Measurements from ENCODE around the gene RNF112.

RNF112 gene, protein sequence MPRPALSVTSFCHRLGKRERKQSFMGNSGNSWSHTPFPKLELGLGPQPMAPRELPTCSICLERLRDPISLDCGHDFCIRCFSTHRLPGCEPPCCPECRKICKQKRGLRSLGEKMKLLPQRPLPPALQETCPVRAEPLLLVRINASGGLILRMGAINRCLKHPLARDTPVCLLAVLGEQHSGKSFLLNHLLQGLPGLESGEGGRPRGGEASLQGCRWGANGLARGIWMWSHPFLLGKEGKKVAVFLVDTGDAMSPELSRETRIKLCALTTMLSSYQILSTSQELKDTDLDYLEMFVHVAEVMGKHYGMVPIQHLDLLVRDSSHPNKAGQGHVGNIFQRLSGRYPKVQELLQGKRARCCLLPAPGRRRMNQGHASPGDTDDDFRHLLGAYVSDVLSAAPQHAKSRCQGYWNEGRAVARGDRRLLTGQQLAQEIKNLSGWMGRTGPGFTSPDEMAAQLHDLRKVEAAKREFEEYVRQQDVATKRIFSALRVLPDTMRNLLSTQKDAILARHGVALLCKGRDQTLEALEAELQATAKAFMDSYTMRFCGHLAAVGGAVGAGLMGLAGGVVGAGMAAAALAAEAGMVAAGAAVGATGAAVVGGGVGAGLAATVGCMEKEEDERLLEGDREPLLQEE

DNA sequence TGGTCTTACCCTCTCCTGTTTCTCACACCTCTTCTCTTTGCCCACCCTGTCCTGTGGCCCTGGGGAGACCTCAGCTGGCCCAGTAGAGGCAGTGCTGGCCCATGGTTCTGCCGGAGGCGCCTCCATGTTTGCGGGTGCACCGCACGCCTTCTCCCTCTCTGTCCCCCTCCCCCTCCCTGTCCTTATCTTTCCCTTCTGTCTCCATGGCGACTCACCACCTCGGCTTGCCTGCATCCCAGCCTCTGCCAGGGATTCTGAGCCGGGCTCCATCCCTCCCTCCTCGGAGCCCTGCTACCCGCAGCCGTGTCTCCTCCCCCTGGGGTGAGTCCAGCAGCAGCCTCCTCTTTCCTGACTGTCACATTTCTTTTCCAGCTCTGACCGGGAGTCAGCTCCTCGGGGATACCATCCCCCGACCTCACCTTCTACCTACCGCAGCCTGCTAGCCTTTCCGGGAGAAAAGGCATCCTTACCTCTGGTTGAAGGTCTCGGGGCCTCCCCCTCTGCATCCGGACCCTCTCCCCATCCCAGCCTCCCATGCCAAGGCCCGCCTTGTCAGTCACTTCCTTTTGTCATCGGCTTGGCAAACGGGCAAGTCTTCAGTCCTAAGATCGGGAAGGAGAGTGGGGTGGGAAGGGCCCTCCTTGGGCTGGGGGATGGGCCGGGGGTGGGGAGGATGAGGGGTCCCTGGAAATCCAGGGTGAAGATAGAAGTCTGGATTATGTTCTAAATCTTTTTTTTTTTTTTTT lies at the start of gene RNF112:
Gene RNF112, plus strand, starts transcription at position 358 of the 746 bp plus-strand sequence. Its CDS starts 177 bp downstream, at position 535.
- FAIRE-seq (peak; percentile 54), DNase-seq (ENCODE audit: insufficient read length, low spot score) (no peak)

DNA sequence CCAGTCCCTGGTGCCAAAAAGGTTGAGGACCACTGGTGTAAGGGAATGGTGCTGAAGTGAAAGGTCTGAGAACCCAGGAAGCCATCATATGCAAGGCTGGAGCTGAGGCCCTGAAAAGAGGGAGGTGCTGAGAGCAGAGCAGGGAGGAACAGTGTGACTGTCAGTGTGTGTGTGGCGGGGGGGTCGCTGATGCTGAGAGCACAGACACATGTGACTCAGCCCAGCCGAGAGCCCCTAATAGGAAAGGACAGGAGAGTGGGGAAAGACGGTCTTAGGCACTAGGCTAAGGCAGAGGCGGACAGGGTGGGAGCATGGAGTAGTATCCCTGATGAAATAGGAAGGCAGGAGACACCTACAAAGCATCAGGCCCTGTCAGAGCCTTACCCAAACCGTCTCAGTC lies 49.7 kb upstream of the RNF112 start:
- FAIRE-seq (no peak), DNase-seq (ENCODE audit: insufficient read length, low spot score) (no peak)

DNA sequence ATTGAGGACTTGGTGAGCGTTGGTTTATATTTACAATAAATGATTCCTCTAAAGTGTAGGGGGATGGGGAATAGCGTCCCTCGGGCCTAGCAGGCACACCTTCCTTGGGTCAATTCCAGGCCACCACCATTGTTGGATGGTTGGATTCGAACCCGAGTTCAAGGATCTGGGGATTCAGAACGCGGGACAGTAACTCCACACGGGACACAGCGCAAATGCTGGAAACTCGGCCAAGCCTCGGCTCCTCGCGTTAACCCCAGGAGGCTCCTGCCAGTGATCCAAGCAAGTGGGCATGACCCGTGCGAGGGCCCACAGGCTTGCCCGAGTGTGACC lies 49.1 kb upstream of the RNF112 start:
- no peak for FAIRE-seq
- DNase-seq (ENCODE audit: insufficient read length, low spot score): no peak

DNA sequence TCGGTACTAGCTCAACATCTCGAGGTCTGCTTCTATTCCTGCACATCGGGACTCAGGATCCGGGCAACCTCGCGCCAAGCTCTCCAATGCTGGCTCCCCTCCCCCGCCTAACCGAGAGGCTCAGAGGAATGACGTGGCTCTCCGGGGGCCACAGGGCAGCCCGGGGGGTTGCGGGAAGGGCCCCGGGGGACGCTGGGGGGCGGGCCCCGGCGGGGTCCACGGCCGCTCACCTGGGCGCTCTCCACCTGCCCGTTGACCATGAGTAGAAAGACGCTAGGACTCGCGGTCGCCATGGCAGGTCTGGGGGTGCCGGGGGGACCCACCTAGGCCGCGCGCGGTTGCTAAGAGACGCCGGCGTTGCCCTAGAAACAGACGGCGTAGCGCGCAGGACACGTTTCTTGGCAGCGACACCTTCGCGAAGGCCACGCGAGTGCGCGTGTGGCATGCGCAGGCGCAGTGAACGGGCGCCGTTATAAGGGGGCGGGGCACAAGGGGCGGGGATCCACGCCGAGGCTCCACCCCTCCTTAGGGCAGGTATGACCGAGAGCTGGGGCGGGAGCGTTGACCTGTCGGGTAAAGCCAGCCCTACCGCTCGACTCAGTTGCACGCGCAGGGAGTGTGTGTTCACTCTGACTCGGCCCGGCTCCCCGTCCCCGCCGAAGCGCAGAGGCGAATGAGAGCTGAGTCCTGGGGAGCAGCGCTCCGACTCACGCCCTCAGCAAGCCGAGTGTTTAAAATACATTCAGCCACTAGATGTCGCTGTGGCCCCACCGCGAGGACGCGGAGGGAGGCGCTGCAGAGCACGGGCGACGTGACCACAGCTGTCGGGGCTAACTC lies 48.5 kb upstream of the RNF112 start, which contains the start of gene B9D1:
Gene B9D1, minus strand, starts transcription at position 447 of the 837 bp plus-strand sequence. Its CDS starts 154 bp downstream, at position 293.
- FAIRE-seq (peak; percentile 100), DNase-seq (ENCODE audit: insufficient read length, low spot score) (peak; percentile 99)

DNA sequence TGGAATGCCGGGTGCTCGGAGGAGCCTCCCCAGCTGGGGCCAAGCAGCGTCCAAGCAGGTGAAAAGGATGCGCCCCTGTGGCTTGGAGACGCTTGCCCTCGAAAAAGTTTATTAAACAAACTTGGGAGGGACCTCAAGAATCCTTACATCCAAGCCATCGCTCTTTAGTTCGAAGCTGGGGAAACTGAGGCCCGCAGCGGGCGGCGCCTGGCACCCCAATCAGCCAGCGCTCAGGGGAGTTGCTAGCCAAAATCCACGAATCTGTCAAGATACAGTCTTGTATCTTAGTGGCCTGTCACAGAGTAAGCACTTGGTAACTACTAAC lies 48.0 kb upstream of the RNF112 start:
- no peak for DNase-seq (ENCODE audit: insufficient read length, low spot score)
- no peak for FAIRE-seq

DNA sequence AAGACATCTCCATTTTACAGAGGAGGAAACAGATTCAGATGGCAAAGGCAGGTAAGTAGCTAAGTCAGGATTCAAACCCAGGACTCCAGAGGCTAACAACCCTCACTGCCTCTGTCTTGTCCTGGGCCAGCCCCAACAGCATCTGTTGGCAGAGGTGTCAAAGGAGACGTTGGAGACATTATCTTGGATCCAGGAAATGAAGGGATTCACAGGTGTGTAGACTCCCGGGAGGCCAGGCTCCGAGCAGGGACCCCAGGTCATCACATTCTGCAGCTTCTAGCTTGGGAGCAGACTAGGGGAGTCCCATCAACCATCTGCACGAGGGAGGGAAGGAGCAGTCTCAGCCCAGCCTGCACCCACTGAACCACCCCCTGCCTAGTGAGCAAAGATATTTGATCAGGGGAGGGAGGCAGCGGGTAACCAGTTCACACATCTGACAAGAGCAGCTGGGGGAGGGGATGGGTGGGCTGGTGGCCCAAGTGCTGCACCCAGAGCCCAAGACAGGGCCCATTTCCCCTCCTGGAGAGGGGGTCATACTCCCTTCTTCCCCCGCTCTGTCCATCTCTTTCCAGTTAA lies 47.5 kb upstream of the RNF112 start:
- no peak for DNase-seq (ENCODE audit: insufficient read length, low spot score)
- peak; percentile 28 for FAIRE-seq

DNA sequence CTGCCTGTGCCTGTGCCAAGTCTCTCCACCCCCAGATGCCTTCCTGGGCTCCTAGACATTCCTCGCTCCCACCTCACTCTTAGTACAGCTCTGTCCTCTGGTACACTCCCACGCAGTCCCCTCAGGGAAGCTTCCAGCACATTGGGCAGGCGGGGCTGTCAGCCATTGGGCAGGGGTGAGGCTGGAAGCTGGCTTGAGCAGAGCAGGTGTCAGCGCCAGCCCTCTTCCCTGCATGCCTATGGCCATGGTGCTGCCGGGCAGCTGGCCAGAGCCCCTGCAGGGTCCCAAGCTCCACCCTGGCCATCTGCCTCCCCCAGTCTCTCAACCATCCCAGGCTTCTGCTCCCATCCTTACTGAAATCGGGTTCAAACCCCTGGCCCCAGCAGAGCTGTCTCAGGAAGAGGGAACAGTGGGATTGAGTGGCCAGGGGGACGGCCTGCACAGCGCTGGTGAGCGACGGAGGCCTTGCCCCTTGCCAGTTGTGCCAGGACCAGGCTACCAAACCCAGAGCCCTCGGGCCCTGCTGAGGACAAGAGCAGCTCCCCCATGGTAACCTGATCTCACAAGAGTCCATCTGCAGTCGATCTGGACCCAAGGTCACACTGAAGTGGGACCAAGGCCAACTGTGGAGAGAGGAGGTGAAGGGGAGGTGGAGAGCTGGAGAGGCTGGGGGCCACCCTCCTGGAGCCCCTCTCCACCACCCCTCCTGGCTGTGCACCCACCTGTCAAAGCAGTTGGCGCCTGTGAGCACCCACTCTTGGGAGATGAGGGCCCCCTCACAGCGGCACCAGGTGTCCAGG lies 46.1 kb upstream of the RNF112 start:
- DNase-seq (ENCODE audit: insufficient read length, low spot score) (no peak), FAIRE-seq (peak; percentile 84)

DNA sequence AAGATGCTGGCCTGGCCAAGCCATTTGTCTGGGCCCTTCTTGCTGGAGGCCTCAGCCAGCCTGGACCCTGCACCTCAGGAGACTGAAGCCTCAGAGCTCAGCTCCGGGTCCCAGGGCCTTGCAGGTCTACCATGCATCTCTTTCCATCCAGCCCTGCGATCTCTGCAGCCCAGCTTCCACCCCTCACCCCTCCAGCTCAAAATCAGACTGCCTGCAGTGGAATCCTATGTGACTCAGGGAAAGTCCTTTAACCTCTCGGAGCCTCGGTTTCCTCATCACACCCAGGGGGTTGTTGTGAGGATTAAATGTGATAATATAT lies 45.6 kb upstream of the RNF112 start:
- FAIRE-seq (no peak), DNase-seq (ENCODE audit: insufficient read length, low spot score) (no peak)

DNA sequence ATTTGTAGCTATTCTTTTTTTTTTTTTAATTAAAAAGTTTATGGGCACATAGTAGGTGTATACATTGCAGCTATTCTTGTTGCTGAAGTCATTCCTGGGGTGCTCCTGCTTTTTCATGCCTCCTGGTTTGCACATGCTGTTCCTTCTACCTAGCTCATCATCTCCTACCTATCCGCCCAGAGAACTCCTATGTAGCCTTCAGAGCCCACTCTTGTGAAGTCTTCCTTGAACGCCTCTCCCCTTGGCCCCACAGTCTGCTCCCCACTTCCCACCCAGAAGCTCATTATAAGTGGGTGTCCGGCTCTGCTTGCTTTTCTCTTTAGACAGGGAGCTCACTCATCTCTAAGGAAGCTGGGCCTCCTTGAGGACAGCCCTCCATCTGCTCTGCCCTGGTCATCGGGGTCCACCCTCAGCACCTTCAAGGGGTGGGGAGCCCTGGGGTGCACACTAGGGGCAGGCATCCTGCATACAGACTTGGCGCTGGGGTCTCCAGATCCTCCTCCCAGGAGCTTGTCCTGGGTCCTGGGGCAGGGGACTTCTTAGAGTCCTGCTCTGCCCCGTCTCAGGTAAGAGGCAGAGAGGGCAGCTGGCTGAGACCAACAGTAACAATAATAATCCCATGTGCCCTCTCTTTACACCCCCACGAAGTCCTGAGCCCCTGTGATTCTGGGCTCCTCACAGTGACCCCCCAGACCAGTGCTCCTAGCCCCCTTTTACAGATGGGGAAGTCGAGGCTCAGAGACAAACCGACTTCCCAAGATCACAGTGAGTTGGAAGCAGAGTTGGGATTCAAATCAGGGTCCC lies 45.0 kb upstream of the RNF112 start:
- DNase-seq (ENCODE audit: insufficient read length, low spot score) (no peak), FAIRE-seq (no peak)

DNA sequence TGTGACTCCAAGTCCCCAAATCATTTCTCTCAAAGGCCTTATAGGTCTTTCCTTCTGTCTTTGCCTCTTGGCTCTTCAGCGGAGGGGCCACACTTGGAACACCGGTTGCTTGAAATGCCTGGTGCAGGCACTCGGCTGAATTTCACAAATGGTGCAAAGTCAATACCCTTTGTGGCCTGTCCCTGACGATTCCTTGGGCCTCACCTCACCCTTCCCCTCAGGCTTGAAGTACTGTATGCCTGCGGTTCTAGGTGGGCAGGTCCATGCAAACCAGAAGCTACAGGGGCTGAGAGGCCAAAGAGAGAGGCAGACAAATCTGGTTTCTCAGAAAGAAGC lies 44.4 kb upstream of the RNF112 start:
- FAIRE-seq (peak; percentile 40), DNase-seq (ENCODE audit: insufficient read length, low spot score) (no peak)

DNA sequence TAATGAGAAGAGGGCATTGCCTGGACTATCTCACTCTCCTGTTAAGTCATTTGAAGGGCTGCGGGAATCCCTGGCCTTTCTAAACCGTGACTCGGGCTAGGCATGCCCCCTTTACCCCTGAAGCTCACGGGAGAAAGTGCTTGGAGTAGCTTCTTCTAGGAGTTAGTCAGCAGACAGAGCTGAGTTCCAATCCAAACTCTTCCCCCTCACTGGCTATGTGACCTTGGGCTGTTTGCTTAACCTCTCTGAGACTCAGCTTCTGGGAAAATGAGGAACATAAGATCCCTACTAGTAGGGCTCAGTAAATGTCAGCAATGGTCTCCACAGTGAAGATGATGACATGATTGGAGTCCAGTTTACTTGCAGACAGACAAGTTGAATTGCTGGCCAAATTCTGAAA lies 42.8 kb upstream of the RNF112 start:
- FAIRE-seq (no peak), DNase-seq (ENCODE audit: insufficient read length, low spot score) (no peak)

DNA sequence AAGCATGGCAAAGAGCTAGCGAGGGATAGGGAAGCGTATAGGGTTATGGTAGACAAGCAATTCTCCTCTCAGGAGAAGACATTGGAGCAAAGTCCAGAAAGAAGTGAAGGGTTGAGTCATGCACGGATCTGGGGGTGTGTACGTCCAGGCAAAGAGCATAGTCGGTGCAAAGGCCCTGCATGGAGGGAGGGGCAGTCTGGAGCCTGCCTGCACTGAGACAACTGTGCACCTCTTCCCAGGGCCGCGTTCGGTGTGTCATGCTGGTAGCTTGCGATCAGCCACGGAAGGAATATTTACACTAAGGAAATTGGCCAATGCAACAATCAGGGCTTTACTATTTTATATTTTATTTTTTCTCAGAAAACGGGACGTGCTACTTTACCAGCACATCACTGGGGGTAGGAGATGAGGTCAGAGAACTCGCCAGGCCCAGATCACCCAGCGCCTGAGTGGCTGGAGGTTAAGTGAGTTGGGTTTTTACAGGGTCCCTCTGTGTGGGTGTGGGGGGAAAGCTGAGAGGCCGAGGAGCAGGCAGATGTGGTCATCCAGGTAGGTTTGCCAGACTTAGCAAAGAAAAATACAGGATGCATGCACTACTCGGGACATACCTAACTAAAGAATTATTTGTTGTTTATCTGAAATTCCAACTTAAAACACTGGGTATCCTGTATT lies 41.8 kb upstream of the RNF112 start:
- peak; percentile 46 for FAIRE-seq
- no peak for DNase-seq (ENCODE audit: insufficient read length, low spot score)

DNA sequence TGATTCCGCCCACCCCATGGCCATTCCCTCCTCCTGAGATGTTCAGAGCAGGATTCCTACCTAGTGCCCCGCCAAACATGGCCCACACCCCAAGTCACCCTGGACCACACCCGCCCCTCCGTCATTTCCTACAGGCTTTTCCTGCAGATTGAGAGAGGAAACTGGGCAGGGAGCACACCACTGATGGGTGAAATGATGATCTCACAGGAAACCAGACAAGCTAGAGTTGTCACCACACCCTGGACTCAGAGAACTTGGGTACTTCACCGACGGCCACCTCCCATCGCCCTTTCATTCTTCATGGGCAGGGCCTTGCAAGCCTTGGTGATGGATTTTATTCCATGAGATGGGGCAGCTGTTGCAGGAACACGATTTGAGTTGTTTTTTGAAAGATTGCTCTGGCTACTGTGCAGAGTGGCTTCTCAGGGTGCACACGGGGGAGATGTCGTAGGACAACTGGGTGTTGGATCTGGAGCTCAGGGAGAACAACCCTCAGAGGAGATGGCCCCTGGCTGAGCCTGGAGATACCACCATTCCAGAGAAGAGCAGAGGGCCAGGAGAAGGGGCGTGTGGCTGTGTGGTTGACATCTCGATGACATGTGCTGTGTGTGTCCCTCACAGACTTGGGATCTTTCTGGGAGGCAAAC lies 41.1 kb upstream of the RNF112 start:
- FAIRE-seq: peak; percentile 33

DNA sequence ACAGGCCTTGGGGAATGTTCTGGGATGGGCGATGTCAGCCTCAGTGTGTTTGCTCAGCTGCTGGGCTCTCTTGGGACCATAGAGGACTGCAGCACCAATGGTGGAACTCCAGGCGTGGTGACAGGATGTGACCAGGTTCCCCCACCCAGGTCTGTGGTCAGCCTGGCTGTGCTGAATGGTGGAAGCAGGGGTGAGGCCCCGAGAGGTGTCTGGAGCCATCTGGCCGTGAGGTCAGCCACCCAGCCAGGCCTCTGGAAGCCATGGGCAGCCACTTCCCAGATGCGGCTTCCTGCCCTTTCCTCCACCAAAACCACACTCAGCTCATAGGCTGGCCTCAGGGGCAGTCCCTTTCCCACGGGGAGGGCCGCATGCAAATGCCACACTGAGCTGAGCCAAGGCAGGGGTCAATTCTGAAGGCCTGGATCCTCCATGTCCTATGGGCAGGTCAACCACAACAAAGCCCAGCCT lies 40.5 kb upstream of the RNF112 start:
- DNase-seq (ENCODE audit: insufficient read length, low spot score): no peak
- FAIRE-seq: peak; percentile 33

More for the DNA sequence above, 41.1 kb upstream of the RNF112 start:
- no peak for DNase-seq (ENCODE audit: insufficient read length, low spot score)

DNA sequence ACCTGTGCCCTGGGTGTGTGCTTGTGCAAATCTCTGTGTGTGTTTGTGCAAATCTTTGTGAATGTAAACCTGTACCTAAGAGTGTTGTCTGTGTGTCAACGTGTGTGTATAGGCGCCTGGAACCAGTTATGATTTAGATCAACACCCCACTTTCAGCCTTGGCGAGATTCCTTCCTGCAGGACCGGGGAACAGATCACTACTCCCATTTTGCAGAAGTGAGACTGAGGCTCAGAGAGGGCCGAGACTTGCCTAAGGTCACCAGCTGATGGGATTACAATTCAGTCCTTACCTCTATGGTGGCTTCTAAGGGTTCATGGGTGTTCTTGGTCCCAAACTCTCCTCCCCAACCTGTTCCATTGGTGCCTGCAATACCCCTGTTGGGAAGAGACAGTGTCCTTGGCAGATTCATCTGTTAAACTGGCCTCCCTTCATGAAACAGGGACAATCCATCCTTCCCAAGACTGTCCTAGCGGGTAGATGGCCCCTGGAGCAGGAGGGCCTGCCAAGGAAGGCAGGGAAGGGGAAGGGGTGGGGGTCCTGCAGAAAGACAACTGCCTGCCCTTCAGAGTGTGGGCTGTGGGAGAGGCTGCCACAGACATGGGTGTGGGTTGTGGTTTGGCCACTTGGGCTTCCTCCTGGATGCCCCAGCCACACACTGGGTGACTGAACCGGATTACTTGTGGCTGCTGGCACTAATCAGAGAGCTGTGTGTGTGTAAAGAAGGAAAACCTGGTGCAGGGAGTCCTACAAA lies 39.6 kb upstream of the RNF112 start:
- no peak for DNase-seq (ENCODE audit: insufficient read length, low spot score)
- peak; percentile 79 for FAIRE-seq

DNA sequence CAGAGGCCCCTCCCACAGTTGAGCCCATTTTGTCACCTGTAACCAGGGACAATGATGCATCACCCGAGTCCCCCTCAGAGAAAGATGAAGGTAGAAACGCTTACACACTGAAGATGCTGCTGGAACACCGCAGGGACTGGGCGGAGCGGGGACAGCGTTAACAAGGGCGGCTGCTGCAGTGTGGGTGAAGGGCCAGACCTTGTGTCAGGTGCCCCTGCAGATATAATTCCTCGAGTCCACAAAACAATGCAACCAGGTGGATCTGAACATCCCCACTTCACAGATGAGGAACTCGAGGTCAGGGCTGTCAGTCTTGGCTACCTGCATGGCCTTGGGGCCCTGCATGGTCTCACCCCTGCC lies 39.0 kb upstream of the RNF112 start:
- DNase-seq (ENCODE audit: insufficient read length, low spot score): no peak
- FAIRE-seq: no peak

DNA sequence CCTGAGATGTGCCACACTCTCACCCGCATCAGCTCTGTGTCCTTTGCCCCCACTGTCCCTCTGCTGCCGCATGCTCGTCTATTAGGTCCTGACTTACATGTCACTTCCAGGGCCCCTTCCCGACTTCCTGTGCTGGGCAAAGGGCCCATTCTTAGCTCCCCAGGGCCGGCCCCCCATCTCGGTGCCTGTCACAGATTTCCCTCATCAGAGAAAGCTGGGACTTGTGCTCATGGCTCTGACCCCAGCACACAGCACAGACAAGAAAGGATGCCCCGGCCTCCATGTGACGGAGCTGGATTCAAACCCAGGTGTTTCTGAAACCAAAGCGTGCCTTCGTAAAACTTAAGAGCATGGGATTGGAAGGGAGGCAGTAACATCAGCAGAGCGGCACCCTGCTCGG lies 38.6 kb upstream of the RNF112 start:
- FAIRE-seq (no peak), DNase-seq (ENCODE audit: insufficient read length, low spot score) (no peak)
